Neuronal stem cell (in vitro differentiated cells): ENCODE results near the gene DCUN1D3.
A peak's percentile ranks its signal among the peaks of the same experiment; 100 is the strongest.

Experiments used
- DNase-seq: peaks from one replicate; pipeline ENCODE4 v3.0.0-alpha.2; 2013; ENCODE audit warnings: low spot score
- H2AFZ ChIP-seq: one replicate; pipeline ENCODE4 v1.6.1; 2013; ENCODE audit warnings: mild to moderate bottlenecking, low read length, inconsistent platforms
- H2AK5ac ChIP-seq: 2 replicates; pipeline ENCODE4 v1.6.1; 2013; ENCODE audit warnings: low read depth, mild to moderate bottlenecking, inconsistent platforms, low read length, moderate library complexity, mixed read lengths
- H2BK120ac ChIP-seq: 2 replicates; pipeline ENCODE4 v1.6.1; 2013; ENCODE audit warnings: low read depth, mild to moderate bottlenecking, inconsistent platforms, low read length, moderate library complexity, mixed read lengths
- H2BK12ac ChIP-seq: one replicate; pipeline ENCODE4 v1.6.1; 2013; ENCODE audit warnings: low read length, inconsistent platforms
- H2BK15ac ChIP-seq: 2 replicates; pipeline ENCODE4 v1.6.1; 2013; ENCODE audit warnings: mild to moderate bottlenecking, low read length, inconsistent platforms, mixed read lengths
- H2BK5ac ChIP-seq: one replicate; pipeline ENCODE4 v1.6.1; 2013; ENCODE audit warnings: inconsistent platforms, mild to moderate bottlenecking, low read length, moderate library complexity
- H3K14ac ChIP-seq: one replicate; pipeline ENCODE4 v1.6.1; 2013; ENCODE audit warnings: low read length, inconsistent platforms
- H3K18ac ChIP-seq: 2 replicates; pipeline ENCODE4 v1.6.1; 2013; ENCODE audit warnings: low read length, inconsistent platforms
- H3K23ac ChIP-seq: 2 replicates; pipeline ENCODE4 v1.6.1; 2013; ENCODE audit warnings: low read depth, mild to moderate bottlenecking, mixed read lengths, low read length, inconsistent platforms; ENCODE audit not compliant: poor library complexity
- H3K27ac ChIP-seq: replicated peaks from 3 replicates; pipeline ENCODE4 v1.5.1; 2013; ENCODE audit warnings: low read length, inconsistent platforms
- H3K27me3 ChIP-seq, 3 experiments: 2 replicates each; pipeline ENCODE4 v1.6.1; 2013; ENCODE audit warnings: low read length in 3 of 3, mild to moderate bottlenecking in 2 of 3, inconsistent platforms in 1 of 3, low read depth in 1 of 3, mixed read lengths in 1 of 3, moderate library complexity in 1 of 3; ENCODE audit not compliant: control insufficient read depth in 3 of 3, insufficient read depth in 3 of 3
- H3K36me3 ChIP-seq, 2 donors: replicated peaks in 1 of 2; 2 replicates each; pipeline ENCODE4 v1.6.1; 2013; ENCODE audit warnings: low read length in 2 of 2; ENCODE audit not compliant: control insufficient read depth in 2 of 2, insufficient read depth in 2 of 2
- H3K4ac ChIP-seq: 2 replicates; pipeline ENCODE4 v1.6.1; 2013; ENCODE audit warnings: inconsistent platforms, mild to moderate bottlenecking, low read length, moderate library complexity
- H3K4me1 ChIP-seq, 2 donors: 1 replicate in 1 of 2; 2 replicates in 1 of 2; pipeline ENCODE4 v1.6.1; 2013; ENCODE audit warnings: low read length in 2 of 2, low read depth in 1 of 2; ENCODE audit not compliant: control insufficient read depth in 2 of 2, insufficient read depth in 1 of 2
- H3K4me2 ChIP-seq: one replicate; pipeline ENCODE4 v1.6.1; 2013; ENCODE audit warnings: mild to moderate bottlenecking, low read length, inconsistent platforms; ENCODE audit not compliant: insufficient read depth, poor library complexity, severe bottlenecking
- H3K4me3 ChIP-seq, 2 donors: 2 replicates each; pipeline ENCODE4 v1.5.1; 2013; ENCODE audit warnings: low read length in 2 of 2, mild to moderate bottlenecking in 2 of 2, inconsistent platforms in 1 of 2, moderate library complexity in 1 of 2
- H3K79me1 ChIP-seq: one replicate; pipeline ENCODE4 v1.6.1; 2013; ENCODE audit warnings: low read depth, mild to moderate bottlenecking, inconsistent platforms, low read length, moderate library complexity
- H3K9ac ChIP-seq: one replicate; pipeline ENCODE4 v1.6.1; 2013; ENCODE audit warnings: mild to moderate bottlenecking, low read depth, low read length, inconsistent platforms; ENCODE audit not compliant: poor library complexity
- H3K9me3 ChIP-seq, 2 donors: replicated peaks in 1 of 2; 2 replicates each; pipeline versions ENCODE3 to v1.6.1; 2013; ENCODE audit warnings: low read length in 2 of 2, mild to moderate bottlenecking in 2 of 2, inconsistent platforms in 1 of 2, low read depth in 1 of 2, mixed read lengths in 1 of 2, moderate library complexity in 1 of 2; ENCODE audit not compliant: control insufficient read depth in 2 of 2, insufficient read depth in 1 of 2
- H4K8ac ChIP-seq: one replicate; pipeline ENCODE4 v1.6.1; 2013; ENCODE audit warnings: low read depth, mild to moderate bottlenecking, inconsistent platforms, low read length, moderate library complexity
- H4K91ac ChIP-seq: one replicate; pipeline ENCODE4 v1.6.1; 2013; ENCODE audit warnings: low read length, low read depth, mild to moderate bottlenecking, inconsistent platforms; ENCODE audit not compliant: poor library complexity
- WGBS, 2 donors: extraction: QIAGEN DNeasy Blood & Tissue Kit; methylation state at CpG; one replicate each; pipeline ENCODE4 v1.1.7; 2013; ENCODE audit warnings: missing lambda C conversion rate in 2 of 2, mixed read lengths in 1 of 2; ENCODE audit not compliant: insufficient read length in 2 of 2, insufficient replicate concordance in 1 of 2; ENCODE audit errors: extremely low coverage in 2 of 2; 5-methylcytosine and 5-hydroxymethylcytosine counted together

Gene DCUN1D3

GRCh38 chr16:20871258-20871657 lies 28.9 kb downstream of the DCUN1D3 start:
- H3K14ac ChIP-seq = no peak overlapping the region
- no peak overlapping the region for H3K18ac ChIP-seq
- H4K8ac ChIP-seq = no peak overlapping the region
- no peak overlapping the region for H2BK15ac ChIP-seq
- no peaks in the 10 kb centered on the region for H3K27me3 ChIP-seq
- no peaks in the 10 kb centered on the region for H3K9me3 ChIP-seq
- H3K4me2 ChIP-seq = no peak overlapping the region
- H3K23ac ChIP-seq = no peak overlapping the region
- no peak overlapping the region for H4K91ac ChIP-seq
- no peaks in the 10 kb centered on the region for H3K36me3 ChIP-seq
- H3K4me3 ChIP-seq = no peak overlapping the region
- H2BK120ac ChIP-seq = no peak overlapping the region
- no peak overlapping the region for H3K4ac ChIP-seq
- no peak for DNase-seq
- no peak overlapping the region for H2AFZ ChIP-seq
- no CpG with 5 or more reads among the region's 2 CpGs for WGBS, 2 donors
- H3K27ac ChIP-seq = no peak overlapping the region
- peaks cover 3% of the 10 kb centered on the region for H3K79me1 ChIP-seq
- H3K4me1 ChIP-seq = peaks cover 2 to 7% of the 10 kb centered on the region in 2 donors
- no peak overlapping the region for H2BK5ac ChIP-seq
- H3K9ac ChIP-seq = no peak overlapping the region
- H2AK5ac ChIP-seq = no peak overlapping the region
- no peak overlapping the region for H2BK12ac ChIP-seq

DNA sequence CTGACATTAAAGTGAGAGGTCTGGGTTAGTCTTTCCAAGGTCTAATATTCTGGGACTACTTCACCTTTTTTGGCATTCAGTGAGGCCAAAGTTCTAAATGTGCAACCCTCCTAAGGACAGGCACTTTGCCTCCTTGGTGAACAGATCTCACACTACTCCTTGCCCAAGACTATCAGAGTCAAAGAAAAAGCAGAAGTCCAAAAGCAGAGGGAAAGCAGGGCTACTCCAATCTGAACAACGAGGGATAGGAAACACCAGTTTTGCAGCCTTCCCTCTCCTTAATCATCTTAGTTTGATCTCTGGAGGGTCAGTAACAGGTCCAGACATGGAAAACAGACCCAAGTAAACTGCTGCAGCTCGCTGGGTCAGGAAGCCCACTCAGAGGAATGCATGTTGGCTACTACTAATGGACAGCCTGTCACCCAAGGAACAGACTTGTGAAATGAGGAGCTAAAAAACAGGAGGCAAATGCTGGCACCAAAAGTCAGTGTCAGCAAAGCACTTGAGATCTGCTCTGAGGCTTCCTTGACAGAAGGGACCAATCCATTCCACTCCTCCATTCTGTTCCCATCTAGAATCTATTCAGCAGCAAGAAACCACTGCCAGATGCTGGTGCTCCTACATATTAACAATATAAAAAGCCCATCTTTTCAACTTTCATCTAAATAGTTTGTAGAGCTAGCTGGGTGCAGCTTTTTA lies 29.9 kb downstream of the DCUN1D3 start:
- no peaks in the 10 kb centered on the region for H3K9me3 ChIP-seq
- no peak overlapping the region for H2BK12ac ChIP-seq
- H2BK15ac ChIP-seq = no peak overlapping the region
- no peak overlapping the region for H3K27ac ChIP-seq
- H3K4me3 ChIP-seq = no peak overlapping the region
- H4K91ac ChIP-seq = no peak overlapping the region
- H3K4ac ChIP-seq = no peak overlapping the region
- no peak overlapping the region for H2BK120ac ChIP-seq
- H4K8ac ChIP-seq = no peak overlapping the region
- H3K79me1 ChIP-seq = peaks cover 3% of the 10 kb centered on the region
- H2BK5ac ChIP-seq = no peak overlapping the region
- no peak overlapping the region for H2AFZ ChIP-seq
- H3K14ac ChIP-seq = no peak overlapping the region
- no peak overlapping the region for H3K18ac ChIP-seq
- no CpG with 5 or more reads among the region's 2 CpGs for WGBS, 2 donors
- no peaks in the 10 kb centered on the region for H3K36me3 ChIP-seq
- H3K4me2 ChIP-seq = no peak overlapping the region
- peaks cover 9 to 10% of the 10 kb centered on the region in 2 donors for H3K4me1 ChIP-seq
- DNase-seq = no peak
- no peak overlapping the region for H2AK5ac ChIP-seq
- H3K23ac ChIP-seq = no peak overlapping the region
- no peaks in the 10 kb centered on the region for H3K27me3 ChIP-seq
- no peak overlapping the region for H3K9ac ChIP-seq

- DNase-seq = no peak
- Histone ChIP-seq H3K14ac (no peak overlapping the region), H2BK12ac (no peak overlapping the region), H3K9ac (no peak overlapping the region), H3K4ac (no peak overlapping the region), H3K36me3 (no peaks in the 10 kb centered on the region), H3K4me3 (no peak overlapping the region), H3K4me1 (peaks cover 7 to 10% of the 10 kb centered on the region in 2 donors), H4K91ac (no peak overlapping the region), H2AFZ (no peak overlapping the region), H3K27me3 (no peaks in the 10 kb centered on the region), H2BK5ac (no peak overlapping the region), H3K18ac (no peak overlapping the region), H3K23ac (no peak overlapping the region), H4K8ac (no peak overlapping the region), H2AK5ac (no peak overlapping the region), H3K27ac (no peak overlapping the region), H2BK15ac (no peak overlapping the region), H3K79me1 (peaks cover 3% of the 10 kb centered on the region), H3K9me3 (peaks cover 0 to 3% of the 10 kb centered on the region in 2 donors), H2BK120ac (no peak overlapping the region), H3K4me2 (no peak overlapping the region)
- WGBS, 2 donors = no CpG with 5 or more reads among the region's 3 CpGs
Observed at GRCh38 chr16:20868890-20869289, 31.3 kb downstream of the DCUN1D3 start.

DNA sequence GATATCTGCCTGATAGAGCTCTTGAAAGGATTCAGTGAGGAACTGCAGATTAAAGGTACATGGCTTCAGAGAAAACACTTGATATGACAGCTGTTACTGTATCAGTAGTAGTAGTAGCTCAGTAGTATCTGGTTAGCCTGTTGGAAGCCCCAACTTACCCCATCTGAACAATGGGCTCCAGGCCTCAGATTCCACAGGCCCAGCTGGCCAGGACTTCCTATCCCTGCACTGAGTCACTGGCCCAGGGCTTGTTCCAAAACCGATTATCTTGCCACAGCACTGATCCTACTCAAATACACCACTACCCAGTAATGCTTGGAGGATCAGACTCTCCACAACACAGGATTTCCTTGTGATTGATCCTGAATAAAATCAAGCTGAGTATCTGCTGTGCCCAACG lies 32.6 kb downstream of the DCUN1D3 start:
- Histone ChIP-seq H2AK5ac (no peak overlapping the region), H3K27me3 (no peaks in the 10 kb centered on the region), H2BK15ac (no peak overlapping the region), H2BK120ac (no peak overlapping the region), H3K36me3 (peaks cover 0 to under 1% of the 10 kb centered on the region in 2 donors), H2BK5ac (peak overlapping the region; percentile 56), H3K79me1 (peaks cover 4% of the 10 kb centered on the region), H2BK12ac (no peak overlapping the region), H4K8ac (no peak overlapping the region), H3K4me3 (no peak overlapping the region), H4K91ac (no peak overlapping the region), H3K23ac (no peak overlapping the region), H3K18ac (no peak overlapping the region), H3K14ac (no peak overlapping the region), H3K9me3 (peaks cover 0 to 3% of the 10 kb centered on the region in 2 donors), H3K27ac (no peak overlapping the region), H3K4ac (no peak overlapping the region), H3K4me2 (no peak overlapping the region), H3K9ac (no peak overlapping the region), H2AFZ (no peak overlapping the region), H3K4me1 (peaks cover 6 to 7% of the 10 kb centered on the region in 2 donors)
- DNase-seq = no peak
- no CpG with 5 or more reads among the region's 2 CpGs for WGBS, 2 donors
